GM12801 (cell line): ENCODE data around the gene PARD3.

Experiments
- TF ChIP-seq, protein P1 (sequence below): IDR thresholded peaks from one replicate; pipeline ENCODE4 v1.5.1; 2011; ENCODE audit warnings: control low read depth; ENCODE audit not compliant: insufficient read length; ENCODE audit errors: extremely low read depth

PARD3 gene

DNA sequence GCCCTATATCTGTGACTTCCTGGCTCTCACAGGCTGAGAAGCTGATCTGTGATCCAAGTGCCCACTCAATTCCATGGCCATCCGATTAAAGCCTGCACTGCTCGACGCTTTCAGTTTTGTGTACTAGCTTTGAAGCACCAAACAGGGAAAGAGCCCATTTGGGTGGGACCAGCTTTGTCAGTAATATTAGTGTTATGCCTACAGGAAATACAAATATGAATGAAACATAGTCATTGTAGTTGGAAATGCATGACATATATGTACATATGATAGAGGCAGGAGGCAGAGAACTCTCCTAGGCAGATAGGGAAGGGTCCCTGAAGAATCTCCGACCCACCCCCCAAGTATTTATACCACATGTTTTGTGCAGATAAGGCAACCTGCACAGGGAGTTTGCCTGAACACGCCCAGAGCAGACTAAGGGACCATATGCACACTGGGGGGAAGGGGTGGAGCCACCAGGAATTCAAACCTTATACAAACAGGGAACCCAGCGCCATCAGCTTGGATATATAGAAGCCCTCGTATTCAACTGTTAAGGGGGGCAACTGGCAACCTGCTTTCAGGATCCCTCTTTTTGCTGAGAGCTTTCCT, 653.2 kb downstream of the PARD3 start:
- TF ChIP-seq, protein P1, sequence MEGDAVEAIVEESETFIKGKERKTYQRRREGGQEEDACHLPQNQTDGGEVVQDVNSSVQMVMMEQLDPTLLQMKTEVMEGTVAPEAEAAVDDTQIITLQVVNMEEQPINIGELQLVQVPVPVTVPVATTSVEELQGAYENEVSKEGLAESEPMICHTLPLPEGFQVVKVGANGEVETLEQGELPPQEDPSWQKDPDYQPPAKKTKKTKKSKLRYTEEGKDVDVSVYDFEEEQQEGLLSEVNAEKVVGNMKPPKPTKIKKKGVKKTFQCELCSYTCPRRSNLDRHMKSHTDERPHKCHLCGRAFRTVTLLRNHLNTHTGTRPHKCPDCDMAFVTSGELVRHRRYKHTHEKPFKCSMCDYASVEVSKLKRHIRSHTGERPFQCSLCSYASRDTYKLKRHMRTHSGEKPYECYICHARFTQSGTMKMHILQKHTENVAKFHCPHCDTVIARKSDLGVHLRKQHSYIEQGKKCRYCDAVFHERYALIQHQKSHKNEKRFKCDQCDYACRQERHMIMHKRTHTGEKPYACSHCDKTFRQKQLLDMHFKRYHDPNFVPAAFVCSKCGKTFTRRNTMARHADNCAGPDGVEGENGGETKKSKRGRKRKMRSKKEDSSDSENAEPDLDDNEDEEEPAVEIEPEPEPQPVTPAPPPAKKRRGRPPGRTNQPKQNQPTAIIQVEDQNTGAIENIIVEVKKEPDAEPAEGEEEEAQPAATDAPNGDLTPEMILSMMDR = no peak

DNA sequence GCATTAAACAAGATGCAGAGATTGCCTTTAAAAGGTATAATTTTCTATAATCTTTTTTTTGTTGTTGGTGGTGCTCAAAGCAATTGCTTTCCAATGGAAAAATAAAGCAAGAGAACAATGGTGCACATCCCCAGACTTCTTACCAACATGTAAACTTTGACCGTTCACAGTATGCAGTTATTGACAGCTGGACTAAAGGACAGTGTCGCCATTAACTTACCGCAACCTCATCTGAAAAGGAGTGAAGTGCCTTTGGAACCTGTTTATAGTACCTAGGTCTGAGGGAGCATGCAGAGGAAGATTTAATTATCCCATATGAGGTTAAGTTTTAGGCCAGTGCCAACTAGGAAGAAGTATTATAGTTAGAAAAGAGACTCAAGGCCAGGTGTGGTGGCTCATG, 654.5 kb downstream of the PARD3 start:
- TF ChIP-seq, protein P1 = no peak

- TF ChIP-seq, protein P1 = no peak
Observed at GRCh38 chr10:34157501-34157900, 657.6 kb downstream of the PARD3 start.

DNA sequence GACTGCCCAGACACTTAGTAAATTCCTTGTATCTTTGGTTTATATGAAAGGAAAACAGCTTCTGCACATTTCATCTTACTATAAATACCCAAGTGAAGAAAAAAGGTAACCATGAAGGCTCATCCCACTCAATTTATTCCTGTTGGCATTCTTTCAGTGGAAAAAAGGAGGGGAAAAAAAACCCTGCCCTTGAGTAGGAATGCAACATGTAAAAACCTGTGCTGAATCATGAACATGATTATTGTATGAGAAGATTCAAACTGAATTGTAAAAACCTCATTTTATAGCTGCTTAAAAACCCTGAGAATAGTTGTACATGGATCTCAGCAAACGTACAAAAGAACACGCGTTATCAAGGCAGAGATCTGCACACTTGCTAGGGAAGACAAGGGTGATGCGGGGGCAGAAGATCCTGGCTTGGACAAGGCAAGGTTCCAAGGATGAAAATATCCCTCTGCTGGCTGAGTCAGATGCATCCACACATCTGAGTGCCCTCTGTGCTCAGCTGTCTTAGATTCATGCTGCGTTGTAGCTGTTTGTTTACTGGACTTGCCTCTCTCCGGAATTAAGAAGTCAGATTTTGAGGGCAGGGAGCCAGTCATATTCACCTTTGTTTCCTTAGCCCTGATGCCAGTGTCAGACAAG, 658.2 kb downstream of the PARD3 start:
- TF ChIP-seq, protein P1 = no peak

GRCh38 chr10:34155812-34156211, 659.3 kb downstream of the PARD3 start:
- TF ChIP-seq, protein P1 = no peak

- TF ChIP-seq, protein P1 = no peak
Observed at GRCh38 chr10:34154383-34154900, 660.7 kb downstream of the PARD3 start.

DNA sequence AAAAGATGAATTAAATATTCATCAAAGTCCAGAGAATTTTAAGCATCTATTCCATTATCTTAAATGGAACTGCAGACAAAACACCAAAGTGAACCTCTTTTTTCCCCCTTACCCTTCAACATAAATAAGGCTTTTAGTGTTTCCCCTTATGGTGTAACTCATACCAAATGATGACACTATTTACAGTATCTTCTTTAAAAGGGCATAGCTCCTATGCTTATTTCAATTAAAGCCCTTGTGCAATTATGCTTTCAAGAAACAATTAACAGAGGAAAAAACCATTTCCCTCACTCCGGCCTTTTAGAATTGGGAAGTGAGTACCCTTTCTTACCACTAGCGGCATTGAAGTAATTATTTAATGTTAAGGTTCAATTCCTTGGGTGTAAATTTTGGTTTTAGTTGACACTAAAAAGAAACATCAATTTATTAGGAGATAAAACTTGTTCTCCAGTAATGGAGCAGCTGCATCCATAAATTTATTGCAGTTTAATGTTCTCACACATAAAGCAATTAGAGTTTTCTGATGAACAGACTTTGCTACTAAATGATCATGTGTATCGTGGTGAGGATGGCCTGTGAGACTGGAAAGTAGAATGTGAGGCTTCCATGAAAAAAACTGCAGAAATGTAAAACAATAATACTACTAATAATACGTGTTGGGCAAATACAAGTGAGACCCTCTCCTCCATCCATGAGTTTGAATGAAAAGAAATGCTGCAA, 661.3 kb downstream of the PARD3 start:
- TF ChIP-seq, protein P1 = no peak
